Loucy (cell line): ENCODE measurements around the gene STT3A.

Experiments
- H2AFZ ChIP-seq: fragments of 200-600 bp; sonication (generic); 2 replicates; pipeline ENCODE4 v1.6.0; 2016; ENCODE audit warnings: antibody characterized with exemption, mild to moderate bottlenecking, low read length, moderate library complexity
- H3F3A ChIP-seq: fragments of 200-600 bp; 2 replicates; pipeline ENCODE4 v1.6.0; 2016; ENCODE audit warnings: antibody characterized with exemption, low read depth, mild to moderate bottlenecking
- H3K27me3 ChIP-seq: fragments of 200-600 bp; sonication (generic); 2 replicates; pipeline ENCODE4 v1.6.1; 2014; ENCODE audit warnings: low read length, mild to moderate bottlenecking; ENCODE audit not compliant: insufficient read depth, poor library complexity, severe bottlenecking
- H3K36me3 ChIP-seq: fragments of 200-600 bp; sonication (generic); 2 replicates; pipeline ENCODE4 v1.6.1; 2016; ENCODE audit warnings: low read length; ENCODE audit not compliant: insufficient read depth
- H3K4me1 ChIP-seq: fragments of 200-600 bp; sonication (generic); 2 replicates; pipeline ENCODE4 v1.5.1; 2014; ENCODE audit warnings: low read length, mild to moderate bottlenecking; ENCODE audit not compliant: insufficient read depth, poor library complexity, severe bottlenecking
- H3K4me2 ChIP-seq: fragments of 200-600 bp; sonication (generic); 2 replicates; pipeline ENCODE4 v1.6.0; 2014; ENCODE audit warnings: antibody characterized with exemption, low read length, low read depth, mild to moderate bottlenecking; ENCODE audit not compliant: poor library complexity, severe bottlenecking
- H3K4me3 ChIP-seq: fragments of 200-600 bp; sonication (generic); 2 replicates; pipeline ENCODE4 v1.5.1; 2014; ENCODE audit warnings: low read length, mild to moderate bottlenecking, mixed read lengths; ENCODE audit not compliant: poor library complexity, severe bottlenecking
- H3K79me2 ChIP-seq: fragments of 200-600 bp; sonication (generic); 2 replicates; pipeline ENCODE4 v1.6.1; 2014; ENCODE audit warnings: low read length; ENCODE audit not compliant: insufficient read depth
- H3K9ac ChIP-seq: fragments of 200-600 bp; sonication (generic); 2 replicates; pipeline ENCODE4 v1.6.0; 2014; ENCODE audit warnings: mild to moderate bottlenecking, low read depth, low read length, moderate library complexity; ENCODE audit not compliant: poor library complexity, severe bottlenecking
- H3K9me2 ChIP-seq: fragments of 200-600 bp; sonication (generic); replicated peaks from 2 replicates; pipeline ENCODE4 v1.6.1; 2016; ENCODE audit warnings: low read depth, low read length, mixed read lengths
- H3K9me3 ChIP-seq: fragments of 200-600 bp; sonication (generic); 2 replicates; pipeline ENCODE4 v1.6.1; 2014; ENCODE audit warnings: mild to moderate bottlenecking, antibody characterized with exemption, low read length, low read depth; ENCODE audit not compliant: insufficient read depth
- H4K20me1 ChIP-seq: fragments of 200-600 bp; sonication (generic); 2 replicates; pipeline ENCODE4 v1.6.0; 2014; ENCODE audit warnings: antibody characterized with exemption, low read length, mild to moderate bottlenecking; ENCODE audit not compliant: insufficient read depth, poor library complexity, severe bottlenecking
- CTCF ChIP-seq: fragments of 200-600 bp; sonication (generic); conservative IDR thresholded peaks from 2 replicates; pipeline ENCODE4 v1.5.1; 2014; ENCODE audit warnings: mild to moderate bottlenecking, antibody characterized with exemption, low read length
- EZH2phosphoT487 ChIP-seq: fragments of 200-600 bp; IDR thresholded peaks from 2 replicates; pipeline ENCODE4 v1.6.1; 2018; ENCODE audit warnings: antibody characterized with exemption, mild to moderate bottlenecking, moderate library complexity, borderline replicate concordance

STT3A gene

GRCh38 chr11:125621995-125622394 is 29.3 kb downstream of the STT3A start:
- Histone ChIP-seq H3K27me3 (no peaks in the 10 kb centered on the region), H3K9me2 (no peaks in the 10 kb centered on the region), H4K20me1 (peaks cover 5% of the 10 kb centered on the region), H3K4me3 (no peak overlapping the region), H3K9me3 (no peaks in the 10 kb centered on the region), H3K4me2 (no peak overlapping the region), H3K36me3 (peaks cover 53% of the 10 kb centered on the region; the same call in 1 of the 2 replicates), H3K9ac (no peak overlapping the region), H3K79me2 (peaks cover 11% of the 10 kb centered on the region), H3F3A (no peaks in the 10 kb centered on the region; the same call in 1 of the 2 replicates), H3K4me1 (peaks cover 12% of the 10 kb centered on the region), H2AFZ (no peak overlapping the region)
- TF ChIP-seq EZH2phosphoT487 = no peak
- no peak for TF ChIP-seq CTCF

GRCh38 chr11:125623064-125623463 is 30.4 kb downstream of the STT3A start:
- Histone ChIP-seq H3K4me1 (peaks cover 22% of the 10 kb centered on the region), H3K36me3 (peaks cover 43% of the 10 kb centered on the region; the same call in 1 of the 2 replicates), H3K27me3 (no peaks in the 10 kb centered on the region), H3K9me2 (no peaks in the 10 kb centered on the region), H3K79me2 (peaks cover 21% of the 10 kb centered on the region), H3K4me2 (no peak overlapping the region), H2AFZ (no peak overlapping the region), H3K9me3 (no peaks in the 10 kb centered on the region), H3K9ac (no peak overlapping the region), H4K20me1 (peaks cover 16% of the 10 kb centered on the region), H3K4me3 (no peak overlapping the region), H3F3A (no peaks in the 10 kb centered on the region; the same call in 1 of the 2 replicates)
- TF ChIP-seq CTCF = no peak
- TF ChIP-seq EZH2phosphoT487 = no peak

GRCh38 chr11:125624756-125625213 is 32.1 kb downstream of the STT3A start, which contains the start of gene CHEK1:
Gene CHEK1 (plus strand): TSS chr11:125625163. CDS start chr11:125626769, 1,606 bp downstream.
- Histone ChIP-seq H3F3A (no peaks in the 10 kb centered on the region; the same call in 1 of the 2 replicates), H3K4me2 (peak within 1 kb of the TSS; percentile 92), H3K4me3 (peak within 1 kb of the TSS; percentile 94), H3K9me3 (no peaks in the 10 kb centered on the region), H2AFZ (peak within 1 kb of the TSS; percentile 91), H3K4me1 (peaks cover 30% of the 10 kb centered on the region), H4K20me1 (peaks cover 32% of the 10 kb centered on the region), H3K9me2 (no peaks in the 10 kb centered on the region), H3K27me3 (no peaks in the 10 kb centered on the region), H3K9ac (peak within 1 kb of the TSS; percentile 91), H3K79me2 (peaks cover 36% of the 10 kb centered on the region), H3K36me3 (peaks cover 27% of the 10 kb centered on the region; the same call in 1 of the 2 replicates)
- TF ChIP-seq CTCF (no peak), EZH2phosphoT487 (no peak)
